Endodermal cell (in vitro differentiated cells): Measurements from ENCODE around the gene SPATA25. TPM values are rescaled to one million over a fixed set of nuclear protein-coding genes. Genes with fewer than 3 reads are reported as not detected.

Experiments
- DNase-seq: peaks from one replicate; pipeline ENCODE4 v3.0.0-alpha.2; 2017
- H3K27ac ChIP-seq: 2 replicates; pipeline ENCODE4 v1.5.1; 2013; ENCODE audit warnings: mild to moderate bottlenecking, low read depth, low read length, moderate library complexity
- H3K27me3 ChIP-seq: 2 replicates; pipeline ENCODE4 v1.6.1; 2013; ENCODE audit warnings: mild to moderate bottlenecking, low read length, moderate library complexity; ENCODE audit not compliant: insufficient read depth, control insufficient read depth, poor library complexity, severe bottlenecking
- H3K36me3 ChIP-seq: 2 replicates; pipeline ENCODE4 v1.7.0; 2013; ENCODE audit warnings: mild to moderate bottlenecking, low read length, moderate library complexity; ENCODE audit not compliant: control insufficient read depth, insufficient read depth
- H3K4me1 ChIP-seq: one replicate; pipeline ENCODE4 v1.7.0; 2013; ENCODE audit warnings: low read length; ENCODE audit not compliant: control insufficient read depth, insufficient read depth
- H3K4me3 ChIP-seq: 2 replicates; pipeline ENCODE4 v1.5.1; 2013; ENCODE audit warnings: mild to moderate bottlenecking, low read length, moderate library complexity
- H3K9ac ChIP-seq: 2 replicates; pipeline ENCODE4 v1.6.1; 2013; ENCODE audit warnings: mild to moderate bottlenecking, low read length, moderate library complexity; ENCODE audit not compliant: poor library complexity, severe bottlenecking; ENCODE audit errors: extremely low read depth
- H3K9me3 ChIP-seq: 2 replicates; pipeline ENCODE4 v1.6.1; 2013; ENCODE audit warnings: mild to moderate bottlenecking, low read length, moderate library complexity; ENCODE audit not compliant: control insufficient read depth
- H3K27ac Mint-ChIP-seq: 2 replicates; pipeline ENCODE4 v1.8.0; 2020; ENCODE audit warnings: mixed read lengths
- H3K27me3 Mint-ChIP-seq: 2 replicates; pipeline ENCODE4 v1.8.0; 2021; ENCODE audit warnings: mild to moderate bottlenecking, mixed read lengths; ENCODE audit not compliant: insufficient read depth
- H3K36me3 Mint-ChIP-seq: 2 replicates; pipeline ENCODE4 v1.8.0; 2020; ENCODE audit warnings: low read depth, mixed read lengths
- H3K4me1 Mint-ChIP-seq: 2 replicates; pipeline ENCODE4 v1.8.0; 2020; ENCODE audit warnings: mixed read lengths
- H3K4me3 Mint-ChIP-seq: 2 replicates; pipeline ENCODE4 v1.8.0; 2020; ENCODE audit warnings: mild to moderate bottlenecking, moderate library complexity, mixed read lengths
- H3K9me3 Mint-ChIP-seq: 2 replicates; pipeline ENCODE4 v1.8.0; 2020; ENCODE audit warnings: mild to moderate bottlenecking, mixed read lengths
- CTCF ChIP-seq: fragments of 200-600 bp; sonication (generic); conservative IDR thresholded peaks from 2 replicates; pipeline ENCODE4 v1.5.0; 2021; ENCODE audit warnings: antibody characterized with exemption, mild to moderate bottlenecking
- WGBS, 2 experiments: methylation state at CpG; one replicate each; pipeline versions ENCODE4 v1.1.5 to v1.1.7; 2013; ENCODE audit warnings: missing lambda C conversion rate in 2 of 2, mixed read lengths in 1 of 2; ENCODE audit not compliant: insufficient coverage in 1 of 2, insufficient read length in 1 of 2; 5-methylcytosine and 5-hydroxymethylcytosine counted together
- total RNA-seq, 2 donors: library from RNA; stranded (reverse); fragmentation: NEBNext Ultra II Directional in 1 of 2; extraction: Animal tissue kit (Norgen Biotek cat#: 25700) in 1 of 2; gene quantifications; 2 replicates in 1 of 2; 3 replicates in 1 of 2; pipeline ENCODE4 v1.2.1, GENCODE V29; 2021

SPATA25 gene
- total RNA-seq, 2 donors from 2014 or later: 2.2 to 2.6 TPM

GRCh38 chr20:45924391-45925261 is 37.2 kb upstream of the SPATA25 start:
- WGBS, 2 experiments: 85 to 93% methylated on average over 12 to 21 of the region's 21 CpGs

GRCh38 chr20:45921337-45922189 is 34.1 kb upstream of the SPATA25 start:
- Histone ChIP-seq H3K4me3 (no peak overlapping the region), H3K9ac (no peak overlapping the region), H3K36me3 (no peaks in the 10 kb centered on the region), H3K9me3 (no peaks in the 10 kb centered on the region), H3K27me3 (no peaks in the 10 kb centered on the region), H3K27ac (no peak overlapping the region), H3K4me1 (peaks cover 4% of the 10 kb centered on the region)
- peaks cover 11% of the 10 kb centered on the region for H3K4me1 Mint-ChIP-seq
- no peaks in the 10 kb centered on the region for H3K36me3 Mint-ChIP-seq
- H3K27ac Mint-ChIP-seq: no peak overlapping the region
- WGBS, 2 experiments: 87 to 91% methylated on average over 6 to 11 of the region's 11 CpGs
- no peak for TF ChIP-seq CTCF
- no peak overlapping the region for H3K4me3 Mint-ChIP-seq
- DNase-seq: no peak
- no peaks in the 10 kb centered on the region for H3K9me3 Mint-ChIP-seq
- peaks cover 20% of the 10 kb centered on the region for H3K27me3 Mint-ChIP-seq

More at GRCh38 chr20:45924391-45925261, 37.2 kb upstream of the SPATA25 start:
- H3K36me3 Mint-ChIP-seq: no peaks in the 10 kb centered on the region
- no peaks in the 10 kb centered on the region for H3K9me3 Mint-ChIP-seq
- H3K27ac Mint-ChIP-seq: no peak overlapping the region
- no peak for TF ChIP-seq CTCF
- DNase-seq: no peak
- no peak overlapping the region for H3K27ac ChIP-seq
- H3K27me3 ChIP-seq: no peaks in the 10 kb centered on the region
- H3K27me3 Mint-ChIP-seq: peaks cover 11% of the 10 kb centered on the region
- peaks cover 15% of the 10 kb centered on the region for H3K4me1 Mint-ChIP-seq
- no peak overlapping the region for H3K9ac ChIP-seq
- no peak overlapping the region for H3K4me3 ChIP-seq
- H3K4me3 Mint-ChIP-seq: no peak overlapping the region
- H3K4me1 ChIP-seq: peaks cover 4% of the 10 kb centered on the region
- no peaks in the 10 kb centered on the region for H3K36me3 ChIP-seq
- H3K9me3 ChIP-seq: no peaks in the 10 kb centered on the region

GRCh38 chr20:45920462-45921336 is 33.3 kb upstream of the SPATA25 start:
- Histone ChIP-seq H3K4me3 (no peak overlapping the region), H3K9ac (no peak overlapping the region), H3K27ac (no peak overlapping the region), H3K27me3 (peaks cover 6% of the 10 kb centered on the region), H3K36me3 (no peaks in the 10 kb centered on the region), H3K4me1 (peaks cover 3% of the 10 kb centered on the region), H3K9me3 (no peaks in the 10 kb centered on the region)
- Mint-ChIP-seq H3K36me3 (no peaks in the 10 kb centered on the region), H3K4me3 (no peak overlapping the region), H3K27ac (no peak overlapping the region), H3K4me1 (peaks cover 6% of the 10 kb centered on the region), H3K27me3 (peaks cover 25% of the 10 kb centered on the region), H3K9me3 (no peaks in the 10 kb centered on the region)
- 86 to 88% methylated on average over 8 to 9 of the region's 9 CpGs for WGBS, 2 experiments
- no peak for DNase-seq
- no peak for TF ChIP-seq CTCF
